ENCODE data around the gene ATP5ME. TPM values are rescaled to one million over a fixed set of nuclear protein-coding genes. Genes with fewer than 3 reads are reported as not detected.

ATP5ME gene
- polyA plus RNA-seq, 1 of the 3 experiments (the other 2 are of a cell fraction), result 1,185 TPM

GRCh38 chr4:705278-706082 lies 31.4 kb upstream of the ATP5ME start, which contains the start of gene PCGF3 (continued):
- no peak for TF ChIP-seq CTCF (IDR thresholded peaks at IDR 0.05)
- TF ChIP-seq TEAD4 (IDR thresholded peaks at IDR 0.05; ENCODE audit: borderline replicate concordance, insufficient read depth), result no peak
- TF ChIP-seq PBX3 (IDR thresholded peaks at IDR 0.05), result peak; percentile 79
- TF ChIP-seq MXI1 (IDR thresholded peaks at IDR 0.05; ENCODE audit: low read depth, low read length), result peak; percentile 22
- no peak for TF ChIP-seq RFX5 (IDR thresholded peaks at IDR 0.05; ENCODE audit: low read length)
- no peak for TF ChIP-seq EP300 (IDR thresholded peaks at IDR 0.05; ENCODE audit: borderline replicate concordance in 1 of 2, low read depth in 1 of 2, low read length in 1 of 2)
- no peak for TF ChIP-seq TCF12 (IDR thresholded peaks at IDR 0.05)
- no peak for TF ChIP-seq GABPA (IDR thresholded peaks at IDR 0.05; ENCODE audit: low read depth)
- TF ChIP-seq ZBTB33 (IDR thresholded peaks at IDR 0.05; ENCODE audit: borderline replicate concordance, low read depth), result no peak
- peak; percentile 83 for TF ChIP-seq POLR2AphosphoS5 (IDR thresholded peaks at IDR 0.05; ENCODE audit: low read depth, low read length)
- TF ChIP-seq TAF1 (IDR thresholded peaks at IDR 0.05; ENCODE audit: borderline replicate concordance, low read depth, low read length), result peak; percentile 43; the same call in 1 of the 2 replicates
- no peak for TF ChIP-seq USF2 (IDR thresholded peaks at IDR 0.05; ENCODE audit: borderline replicate concordance, low read depth, low read length)
- TF ChIP-seq YY1 (IDR thresholded peaks at IDR 0.05; ENCODE audit: low read depth), result no peak
- TF ChIP-seq FOXJ3 (CRISPR knock-in tag; IDR thresholded peaks at IDR 0.05), result no peak
- TF ChIP-seq MAX (IDR thresholded peaks at IDR 0.05; ENCODE audit: low read depth), result peak; percentile 32; the same call in 1 of the 2 replicates
- TF ChIP-seq, protein P1, sequence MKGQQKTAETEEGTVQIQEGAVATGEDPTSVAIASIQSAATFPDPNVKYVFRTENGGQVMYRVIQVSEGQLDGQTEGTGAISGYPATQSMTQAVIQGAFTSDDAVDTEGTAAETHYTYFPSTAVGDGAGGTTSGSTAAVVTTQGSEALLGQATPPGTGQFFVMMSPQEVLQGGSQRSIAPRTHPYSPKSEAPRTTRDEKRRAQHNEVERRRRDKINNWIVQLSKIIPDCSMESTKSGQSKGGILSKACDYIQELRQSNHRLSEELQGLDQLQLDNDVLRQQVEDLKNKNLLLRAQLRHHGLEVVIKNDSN (IDR thresholded peaks at IDR 0.05; ENCODE audit: borderline replicate concordance, low read depth), result no peak

Measured in SK-N-SH (cell line).